ENCODE measurements around the gene AKIP1.

AKIP1 gene

GRCh38 chr11:8961401-8961800 is 50.4 kb downstream of the AKIP1 start:
- DNase-seq (ENCODE audit: low spot score) = no peak

GRCh38 chr11:8962841-8963240 is 51.9 kb downstream of the AKIP1 start:
- no peak for DNase-seq (ENCODE audit: low spot score)

GRCh38 chr11:8963569-8964323 is 52.8 kb downstream of the AKIP1 start:
- peak; percentile 85 for DNase-seq (ENCODE audit: low spot score)

GRCh38 chr11:8964324-8965320 is 53.6 kb downstream of the AKIP1 start, which contains the start of gene TMEM9B:
Gene TMEM9B, minus strand, starts transcription at chr11:8964442. Its CDS starts 129 bp downstream, at chr11:8964313.
- DNase-seq (ENCODE audit: low spot score) = peak; percentile 92

DNA sequence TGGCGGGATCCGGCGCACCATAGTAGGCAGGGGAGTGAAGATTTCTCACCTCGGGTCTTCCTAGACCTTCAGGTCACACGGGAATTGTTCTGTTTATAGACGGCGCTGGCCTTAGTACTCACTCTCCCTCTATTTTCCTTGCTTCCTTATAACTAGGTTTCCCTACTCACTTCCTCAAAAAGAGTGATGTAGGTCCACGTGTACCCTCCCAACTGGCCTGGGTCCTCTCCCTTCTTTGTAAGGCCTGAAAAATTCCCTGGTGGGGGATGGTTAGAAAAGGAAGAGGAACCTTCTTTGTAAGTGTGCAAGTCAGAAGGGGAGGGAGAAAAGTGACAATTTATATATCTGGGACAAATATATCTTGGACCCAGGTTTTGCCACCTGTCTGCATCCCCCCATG is 56.2 kb downstream of the AKIP1 start:
- no peak for DNase-seq (ENCODE audit: low spot score)
